GM19324 (cell line): ENCODE data around the gene WWOX.

ENCODE experiments used
- ATAC-seq: cut with Tn5 transposase; IDR thresholded peaks from one replicate; pipeline ENCODE4 v1.9.1; 2021; ENCODE audit warnings: mild to moderate bottlenecking, moderate library complexity; ENCODE audit not compliant: unreplicated experiment, low FRiP score

The WWOX gene

DNA sequence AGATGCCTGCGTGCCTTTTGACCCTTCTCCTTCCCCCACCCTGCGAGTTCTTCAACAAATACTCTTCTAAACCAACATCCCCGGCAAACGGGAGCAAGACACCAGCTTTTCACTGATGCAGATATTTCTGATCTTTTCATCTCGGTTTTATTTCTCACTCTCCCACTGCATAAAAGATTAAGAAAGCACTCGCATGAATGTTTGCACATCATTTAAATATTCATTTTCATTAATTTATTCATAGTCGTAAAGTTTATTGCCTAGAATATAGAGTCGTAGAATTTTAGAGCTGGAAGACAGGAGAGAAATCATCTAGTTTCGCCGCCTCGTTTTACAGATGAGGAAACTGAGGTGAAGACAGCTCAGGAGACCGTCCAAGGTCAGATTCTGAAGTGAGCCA lies 1013.0 kb downstream of the WWOX start:
- ATAC-seq: no peak

DNA sequence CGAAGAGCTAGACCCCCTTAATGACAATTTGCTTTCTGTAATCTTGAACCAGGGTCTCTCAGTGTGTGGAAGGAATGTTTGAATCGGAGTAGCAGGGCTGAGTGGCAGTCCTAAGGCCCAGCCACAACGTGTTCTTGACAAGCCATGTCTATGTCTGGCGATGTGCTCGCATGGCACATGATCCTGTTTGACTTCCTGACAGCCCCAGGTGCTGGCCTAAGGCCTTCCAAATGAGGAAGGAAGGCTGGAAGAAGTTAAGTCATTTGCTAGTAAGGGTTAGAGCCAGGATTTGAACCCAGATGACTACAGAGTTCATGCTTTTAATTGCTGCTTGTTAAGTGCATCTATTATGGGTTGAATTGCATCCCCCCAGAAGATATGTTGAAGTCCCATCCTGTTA lies 1014.4 kb downstream of the WWOX start:
- ATAC-seq: no peak

DNA sequence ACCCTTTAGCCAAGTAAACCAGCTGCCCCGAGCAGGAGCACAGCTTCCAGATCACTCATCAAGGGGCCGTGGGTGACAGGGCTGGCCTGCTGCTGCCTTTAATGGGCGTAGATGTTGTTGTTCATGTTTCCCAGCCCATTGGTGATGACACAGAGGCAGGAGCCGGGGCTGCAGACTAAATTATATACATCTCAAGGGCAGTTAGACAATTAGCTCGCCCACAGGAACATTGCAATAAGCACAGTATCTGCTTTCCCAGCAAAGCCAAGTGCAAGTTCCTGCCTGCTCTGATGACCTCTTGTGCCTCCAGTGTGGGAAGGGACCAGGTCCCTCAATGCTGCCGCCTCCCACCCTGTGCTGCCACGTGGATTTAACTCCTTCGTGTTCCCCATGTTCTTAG lies 1015.3 kb downstream of the WWOX start:
- ATAC-seq: no peak

DNA sequence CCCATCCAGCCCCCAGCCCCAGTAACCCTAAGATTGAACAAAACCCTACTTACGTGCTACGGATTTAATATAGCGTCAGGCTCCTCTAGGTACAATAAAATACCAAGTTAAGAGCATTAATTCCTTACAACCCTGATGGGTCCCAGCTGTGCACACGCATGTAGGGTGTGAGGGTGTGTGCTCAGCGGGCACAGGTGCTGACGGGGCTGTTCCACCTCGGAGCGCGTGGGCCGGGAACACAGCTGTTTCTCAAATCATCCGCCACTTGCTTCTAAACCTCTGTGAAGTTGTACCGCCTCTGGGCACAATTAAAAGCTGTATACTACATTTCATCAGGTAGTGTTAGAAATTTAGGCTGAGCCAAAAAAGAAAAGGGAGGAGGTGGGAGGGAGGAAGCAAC lies 1022.5 kb downstream of the WWOX start:
- ATAC-seq: no peak

DNA sequence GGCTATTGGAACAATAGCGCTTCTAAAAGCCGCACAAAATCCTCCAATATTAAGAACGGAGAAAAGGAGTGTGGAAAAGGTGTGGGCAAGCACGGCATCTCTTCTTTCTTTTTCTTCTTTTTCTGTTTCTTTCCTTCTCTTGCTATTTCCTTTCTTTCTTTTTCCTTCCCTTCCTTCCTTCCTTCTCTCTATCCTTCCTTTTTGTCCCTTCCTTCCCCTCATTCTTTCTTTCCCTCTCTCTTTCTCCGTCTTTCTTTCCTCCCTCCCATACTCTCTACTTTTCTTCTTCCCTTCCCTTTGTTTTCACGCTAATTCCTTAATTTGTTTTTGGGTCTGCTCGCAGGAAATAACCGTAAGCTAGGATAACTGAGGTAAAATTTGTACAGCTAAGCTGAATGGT lies 1022.9 kb downstream of the WWOX start:
- ATAC-seq: no peak

DNA sequence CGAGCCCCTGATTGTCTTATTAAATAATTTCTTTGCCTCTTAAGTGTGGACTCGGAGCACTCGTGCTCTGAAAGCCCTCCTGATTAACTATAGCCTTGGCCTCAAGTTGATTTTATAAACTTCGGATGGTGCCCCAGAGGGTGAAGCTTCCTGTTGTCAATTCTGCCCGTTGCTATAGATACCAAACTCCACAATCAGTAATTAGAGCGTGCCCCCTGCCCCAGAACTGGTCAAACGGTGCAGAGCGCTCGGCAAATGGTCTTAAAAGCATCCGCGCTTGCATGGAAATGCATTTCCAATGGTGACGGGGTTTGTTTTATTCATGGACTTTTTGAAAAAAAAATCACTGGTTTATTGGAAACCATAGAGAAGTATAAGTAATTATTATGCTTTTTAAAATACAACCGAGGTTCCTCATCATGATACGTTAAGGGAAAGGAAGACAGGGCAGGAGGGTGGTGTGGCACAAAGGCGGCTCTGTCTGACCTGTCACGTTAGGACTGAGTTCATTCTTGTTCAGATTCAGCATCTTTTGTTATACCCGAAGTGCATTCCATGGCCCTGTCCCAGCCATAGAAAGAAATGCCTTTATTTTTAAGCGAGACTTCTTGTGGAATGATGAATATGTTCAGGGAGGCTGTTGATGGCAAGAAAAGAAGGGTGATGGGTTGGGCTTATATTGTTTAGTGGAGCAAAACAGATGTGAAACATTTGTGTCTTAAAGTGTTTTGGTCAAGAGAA lies 1024.7 kb downstream of the WWOX start:
- no peak for ATAC-seq

DNA sequence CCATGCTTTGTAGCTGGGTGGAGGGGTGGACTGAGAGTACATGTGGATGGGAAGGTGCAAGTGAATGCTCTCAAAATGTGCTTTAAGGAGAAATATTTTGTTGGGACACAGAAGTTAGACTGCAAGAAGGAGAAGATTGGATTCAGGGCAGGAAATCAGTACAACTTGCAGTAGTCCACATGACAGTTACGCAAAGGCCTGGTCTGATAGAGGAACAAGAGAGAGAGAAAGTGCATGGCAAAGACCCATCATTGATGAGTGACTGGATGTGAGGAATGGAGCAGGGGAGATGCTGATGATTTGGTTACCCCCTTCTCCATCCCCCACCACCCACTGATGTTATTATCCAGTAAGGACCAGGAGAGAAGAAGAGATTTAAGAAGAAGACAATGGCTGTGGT lies 1028.3 kb downstream of the WWOX start:
- ATAC-seq: no peak

DNA sequence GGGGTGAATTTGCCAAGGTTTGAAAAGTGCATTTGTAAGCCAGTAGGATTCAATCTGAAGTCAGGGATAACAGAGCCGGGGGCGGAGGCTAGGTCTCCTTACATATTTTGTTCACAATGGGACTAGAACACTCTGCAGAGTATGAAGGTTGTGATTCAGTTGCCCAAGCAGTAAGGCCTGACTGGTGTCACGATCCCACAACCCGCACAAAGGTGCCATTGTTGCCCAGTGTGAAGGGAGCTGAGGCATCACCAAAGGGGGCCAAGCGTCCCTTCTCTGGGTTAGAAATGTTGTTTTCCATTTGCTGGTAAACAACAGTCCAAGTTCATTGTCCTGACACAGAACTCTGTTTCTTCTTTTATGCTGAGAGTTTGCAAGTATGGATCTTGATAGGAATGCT lies 1029.3 kb downstream of the WWOX start:
- ATAC-seq: no peak

DNA sequence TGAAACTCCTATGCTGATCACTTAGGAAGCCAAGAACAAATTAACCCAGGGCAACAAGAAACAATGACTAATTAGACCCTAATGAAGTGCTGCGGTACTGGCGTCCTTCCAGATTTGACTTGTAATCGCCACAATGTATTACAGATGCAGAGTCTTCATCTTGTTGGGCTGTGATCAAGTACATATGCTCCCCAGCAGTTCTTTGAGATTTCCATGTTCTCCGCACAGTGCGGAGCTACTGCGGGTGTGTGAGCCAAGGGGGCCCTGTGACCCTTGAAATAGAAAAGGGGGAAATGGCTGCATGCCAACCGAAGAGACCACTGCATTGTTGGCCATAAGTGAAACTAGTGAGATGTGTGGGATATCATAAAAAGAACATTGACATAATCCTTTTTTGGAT lies 1031.2 kb downstream of the WWOX start:
- no peak for ATAC-seq

DNA sequence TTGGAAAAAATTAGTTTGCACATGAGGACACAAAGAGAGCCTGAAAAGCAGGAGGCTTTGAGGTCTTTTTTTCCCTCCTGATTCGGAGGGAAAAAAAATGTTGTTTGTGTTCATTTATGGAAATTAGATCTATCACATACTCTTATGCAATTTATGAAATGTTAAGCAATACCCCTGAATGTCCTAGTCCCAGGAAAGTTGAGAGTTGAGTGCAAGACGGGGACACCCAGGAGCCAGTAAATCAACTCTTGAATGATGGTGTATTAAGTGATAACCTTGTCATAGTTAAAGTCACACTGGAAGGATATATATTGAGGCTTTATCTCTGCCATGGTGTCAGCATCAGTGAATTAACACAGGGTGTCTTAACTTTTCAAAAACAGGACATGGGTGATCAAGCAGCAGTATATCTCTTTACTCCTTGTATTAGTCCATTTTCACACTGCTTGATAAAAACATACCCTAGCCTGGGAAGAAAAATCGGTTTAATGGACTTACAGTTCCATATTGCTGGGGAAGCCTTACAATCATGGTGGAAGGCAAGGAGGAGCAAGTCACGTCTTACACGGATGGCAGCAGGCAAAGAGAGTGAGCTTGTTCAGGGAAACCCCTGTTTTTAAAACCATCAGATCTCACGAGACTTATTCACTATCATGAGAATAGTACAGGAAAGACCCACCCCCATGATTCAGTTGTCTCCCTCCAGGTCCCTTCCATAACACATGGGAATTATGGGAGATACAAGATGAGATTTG lies 1032.0 kb downstream of the WWOX start:
- no peak for ATAC-seq

DNA sequence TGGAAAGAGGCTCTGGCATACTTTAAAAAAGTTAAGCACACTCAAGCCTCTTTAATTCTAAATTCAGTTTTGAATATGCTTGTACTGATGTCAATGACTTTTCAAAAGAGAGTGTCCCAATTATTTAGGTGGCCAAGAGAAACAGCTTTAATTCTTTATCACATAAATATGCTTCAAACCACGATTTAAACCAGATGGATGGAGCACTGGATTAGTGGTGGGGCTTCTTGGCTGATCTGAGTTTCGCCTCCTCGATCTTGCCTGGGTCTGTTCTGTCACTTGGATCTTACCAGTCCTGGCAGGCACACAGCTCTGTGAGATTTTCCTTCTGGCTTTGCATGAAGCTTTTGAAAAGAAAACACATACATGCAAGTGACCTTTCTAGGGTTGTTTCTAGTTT lies 1033.2 kb downstream of the WWOX start:
- no peak for ATAC-seq

DNA sequence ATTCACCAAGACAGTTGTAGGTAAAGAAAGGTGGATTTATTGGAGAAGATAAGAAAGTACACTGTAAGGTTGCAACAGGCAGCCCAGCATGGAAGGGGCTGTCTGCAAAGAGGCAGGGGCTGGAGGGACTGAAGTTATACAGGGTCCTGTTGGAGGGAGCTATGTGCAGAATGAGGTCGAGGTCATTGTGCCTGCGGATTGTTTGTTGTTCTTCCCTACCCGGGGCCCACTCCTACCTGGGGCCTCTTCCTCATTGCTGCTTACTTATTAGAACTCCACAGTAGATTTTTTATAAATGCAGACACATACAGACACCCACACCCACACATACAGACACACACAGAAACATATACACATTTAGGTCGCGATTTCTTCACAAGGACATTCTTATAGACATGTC lies 1034.8 kb downstream of the WWOX start:
- ATAC-seq: no peak

DNA sequence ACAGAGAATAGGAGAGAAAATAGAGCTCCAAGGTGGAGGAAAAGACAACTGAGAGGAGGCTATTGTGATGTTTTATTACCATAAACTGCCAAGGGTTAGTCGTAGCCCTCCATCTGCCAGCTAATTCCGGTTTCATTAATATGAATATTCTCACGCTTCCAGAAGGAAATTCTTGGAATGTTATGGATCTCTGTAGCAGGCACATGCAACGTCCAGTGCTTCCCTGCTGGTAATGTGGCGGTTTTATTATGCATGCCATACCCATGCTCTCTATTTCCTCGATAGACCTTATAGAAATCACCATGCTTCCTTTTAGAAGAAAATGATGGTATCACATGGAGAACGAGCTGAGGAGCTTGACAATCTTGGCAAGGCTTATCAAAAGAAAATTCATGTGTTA lies 1037.5 kb downstream of the WWOX start:
- no peak for ATAC-seq

DNA sequence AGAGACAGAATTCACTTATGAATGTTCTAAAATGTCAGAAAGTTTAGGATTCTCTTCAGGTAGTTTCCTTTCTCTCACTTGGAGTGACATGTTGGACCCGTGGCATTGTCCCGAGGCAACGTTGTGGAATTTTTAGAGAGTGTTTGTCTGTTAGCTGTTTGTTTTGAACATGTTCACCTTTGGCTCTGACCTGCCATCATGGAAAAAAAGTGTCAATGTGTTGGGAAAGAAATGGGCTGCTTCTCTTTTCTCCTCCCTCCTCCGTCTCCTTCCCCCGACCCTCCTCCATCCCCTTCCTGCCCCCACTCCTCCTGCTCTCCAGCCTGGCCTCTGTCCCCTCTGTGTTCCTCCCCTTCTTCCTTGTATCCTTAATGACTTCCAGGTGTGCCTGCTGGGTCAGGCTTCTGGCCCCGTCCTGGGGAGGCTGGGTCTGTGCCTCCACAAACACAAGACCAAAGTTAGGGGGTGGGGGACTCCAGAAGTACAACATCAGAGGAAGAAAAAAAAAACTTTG lies 1038.0 kb downstream of the WWOX start:
- ATAC-seq: no peak

DNA sequence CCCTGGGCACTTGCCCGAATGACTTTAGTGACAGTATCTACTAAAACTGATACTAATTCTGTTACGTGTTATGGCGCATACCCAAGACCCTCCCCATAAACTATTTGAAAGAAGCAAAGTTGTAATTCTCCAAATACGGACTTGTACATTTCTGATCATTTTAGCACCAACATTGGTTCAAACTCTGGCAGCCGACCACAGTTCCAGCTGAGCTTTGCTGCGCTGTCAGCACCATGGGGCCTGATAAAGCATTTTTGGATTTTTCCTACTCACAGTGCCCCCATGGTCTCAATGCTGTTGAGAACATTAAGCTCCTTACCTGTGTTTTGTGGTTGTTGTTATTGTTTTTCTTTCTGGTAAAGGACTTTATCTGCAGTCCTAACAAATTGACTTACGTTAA lies 1040.3 kb downstream of the WWOX start:
- ATAC-seq: no peak

DNA sequence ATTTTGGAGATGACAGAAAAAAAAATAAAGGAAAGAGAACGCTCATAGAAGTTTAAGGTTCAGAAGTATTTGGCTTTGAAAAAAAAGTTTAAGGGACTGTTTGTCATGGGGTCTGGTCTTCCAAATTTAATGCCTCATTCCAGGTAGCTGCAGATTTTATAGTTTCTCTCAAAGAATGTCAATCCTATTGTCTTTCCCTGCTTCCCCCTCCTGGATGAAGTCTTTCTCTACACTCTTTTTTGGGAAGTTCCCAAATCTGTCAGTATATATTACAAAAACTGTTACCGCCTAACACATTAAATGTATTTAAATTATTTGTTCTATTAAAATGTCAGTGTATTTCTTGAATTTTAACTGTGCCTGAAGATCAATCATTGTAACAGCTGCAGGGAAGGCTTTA lies 1043.6 kb downstream of the WWOX start:
- ATAC-seq: no peak

DNA sequence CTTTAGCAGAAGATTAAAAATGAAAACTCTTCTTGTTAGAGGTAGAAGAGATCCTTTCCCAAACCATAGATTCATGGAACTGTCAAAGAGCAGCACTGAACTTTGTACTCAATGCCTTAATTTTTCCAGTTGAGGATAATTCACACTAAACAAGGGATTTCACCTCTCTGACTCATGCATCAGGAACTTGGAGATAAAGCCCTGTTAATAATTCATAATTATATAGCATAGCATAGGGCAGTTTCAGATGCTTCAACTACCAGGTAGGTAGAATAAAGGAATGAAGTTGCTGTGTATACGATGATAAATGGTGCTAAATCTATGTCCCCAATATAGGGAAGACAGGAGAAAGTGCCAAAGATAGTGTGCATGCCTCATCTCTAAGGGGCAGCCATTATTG lies 1050.7 kb downstream of the WWOX start:
- no peak for ATAC-seq

DNA sequence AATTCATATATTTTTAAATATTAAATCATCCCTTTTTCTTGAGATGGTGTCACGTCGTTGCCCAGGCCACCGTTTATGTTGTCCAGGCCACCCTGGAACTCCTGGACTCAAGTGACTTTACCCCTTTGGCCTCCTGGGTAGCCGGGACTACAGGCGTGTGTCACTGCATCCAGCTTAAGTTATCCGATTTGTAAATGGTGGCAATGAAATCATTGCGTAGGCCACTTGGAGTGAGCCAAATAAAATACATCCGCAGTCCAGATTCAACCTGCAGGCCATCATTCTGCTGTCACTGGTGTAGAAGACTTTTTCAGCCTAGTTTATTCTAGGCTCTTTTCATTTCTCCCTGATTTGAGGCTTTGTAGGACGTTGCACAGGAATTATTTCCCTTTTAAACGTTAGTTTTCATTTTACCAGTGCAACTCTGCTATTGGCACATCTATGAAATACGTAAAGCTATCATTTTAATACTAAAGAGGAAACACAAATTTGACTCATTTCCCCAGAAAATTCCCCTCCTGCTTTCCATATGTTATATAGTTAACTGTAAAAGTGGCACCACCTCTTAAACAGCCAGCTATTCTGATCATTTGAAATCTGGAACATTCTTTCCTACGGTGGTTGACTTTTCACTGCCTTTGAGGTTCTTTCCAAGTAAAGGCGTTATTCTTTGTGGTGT lies 1051.3 kb downstream of the WWOX start:
- no peak for ATAC-seq

DNA sequence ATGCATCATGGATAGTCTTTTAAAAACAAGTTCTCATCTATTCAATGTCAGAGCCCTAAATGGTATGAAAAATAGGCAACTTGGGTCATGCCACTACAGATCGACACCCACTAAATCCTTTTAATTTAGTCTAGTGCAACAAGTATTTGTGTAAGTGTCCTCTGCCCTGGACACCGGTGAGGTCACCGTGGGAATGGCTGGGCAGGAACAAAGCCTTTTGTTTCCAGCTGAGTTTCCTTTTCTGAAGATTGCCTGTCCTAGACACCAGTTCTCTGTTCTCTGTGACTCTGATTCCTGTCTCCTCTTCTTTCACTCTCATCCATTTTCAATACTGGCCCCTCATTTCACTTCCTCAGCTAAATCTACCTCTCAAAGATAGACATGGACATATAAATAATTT lies 1054.6 kb downstream of the WWOX start:
- no peak for ATAC-seq

DNA sequence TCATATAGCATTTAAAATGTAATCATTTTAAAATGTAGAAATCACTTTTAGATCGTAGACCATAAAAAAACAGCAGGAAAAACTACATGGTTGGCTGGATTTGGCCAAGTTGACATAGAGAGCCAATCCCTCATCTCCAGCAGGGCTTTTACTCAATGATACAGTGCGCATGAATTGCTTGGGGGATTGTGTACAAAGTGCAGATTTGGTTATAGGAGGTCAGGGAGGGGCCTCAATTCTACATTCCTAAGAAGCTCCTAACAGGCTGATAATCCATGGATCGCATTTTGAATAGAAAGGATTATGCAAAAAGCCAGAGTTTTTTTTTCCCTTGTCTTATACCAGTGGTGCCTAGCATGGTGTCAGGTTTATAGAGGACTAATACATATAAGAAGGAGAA lies 1056.0 kb downstream of the WWOX start:
- no peak for ATAC-seq

DNA sequence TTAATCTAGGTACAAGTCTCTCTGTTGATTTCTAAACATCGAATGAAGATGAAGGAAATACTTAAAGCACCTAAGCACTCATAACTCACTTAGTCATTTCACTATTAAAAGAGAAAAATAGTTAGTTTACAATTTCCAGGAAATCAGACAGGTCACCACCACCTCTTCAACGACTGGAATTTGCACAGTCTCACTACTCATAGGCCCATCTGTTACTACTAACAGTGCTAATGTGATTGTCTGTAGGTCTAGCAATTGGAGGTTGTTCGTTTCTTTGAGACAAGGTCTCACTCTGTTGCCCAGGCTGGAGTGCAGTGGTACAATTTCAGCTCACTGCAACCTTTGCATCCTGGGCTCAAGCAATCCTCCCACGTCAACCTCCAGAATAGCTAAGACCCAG lies 1056.5 kb downstream of the WWOX start:
- ATAC-seq: no peak

DNA sequence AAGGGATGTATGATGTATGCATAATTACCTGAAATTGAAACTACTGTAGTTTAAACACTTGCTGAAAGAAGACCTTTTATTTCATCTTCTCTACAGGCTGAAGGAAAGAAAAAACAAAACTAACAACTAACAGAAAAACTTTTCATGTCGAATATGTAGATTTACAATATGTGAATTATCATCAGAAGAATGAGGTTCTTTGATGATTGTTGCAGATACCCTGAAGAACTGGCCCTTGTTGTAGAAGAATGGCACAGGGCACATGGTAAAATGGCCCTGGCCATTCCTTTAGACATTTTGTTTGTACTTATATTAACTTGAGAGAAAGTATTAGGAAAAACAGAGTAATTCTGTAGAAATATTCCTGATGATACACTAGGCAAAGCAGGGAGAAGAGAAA lies 1057.3 kb downstream of the WWOX start:
- no peak for ATAC-seq
